Effector CD4-positive, alpha-beta T cell (primary cell): ENCODE results near the gene SPOCK1. TPM values are rescaled to one million over a fixed set of nuclear protein-coding genes. Genes with fewer than 3 reads are reported as not detected.
"Not testable (repeated sequence)": the region's sequence is repeated elsewhere in the genome, so short reads cannot be mapped to it uniquely, and the experiment has no call there.

ENCODE experiments used
- DNase-seq: peaks from one replicate; pipeline ENCODE4 v3.0.0-alpha.2; 2020
- total RNA-seq: gene quantifications from one replicate; lab custom pipeline; 2026; lab: John Stamatoyannopoulos, UW

Gene SPOCK1
- not detected for total RNA-seq

DNA sequence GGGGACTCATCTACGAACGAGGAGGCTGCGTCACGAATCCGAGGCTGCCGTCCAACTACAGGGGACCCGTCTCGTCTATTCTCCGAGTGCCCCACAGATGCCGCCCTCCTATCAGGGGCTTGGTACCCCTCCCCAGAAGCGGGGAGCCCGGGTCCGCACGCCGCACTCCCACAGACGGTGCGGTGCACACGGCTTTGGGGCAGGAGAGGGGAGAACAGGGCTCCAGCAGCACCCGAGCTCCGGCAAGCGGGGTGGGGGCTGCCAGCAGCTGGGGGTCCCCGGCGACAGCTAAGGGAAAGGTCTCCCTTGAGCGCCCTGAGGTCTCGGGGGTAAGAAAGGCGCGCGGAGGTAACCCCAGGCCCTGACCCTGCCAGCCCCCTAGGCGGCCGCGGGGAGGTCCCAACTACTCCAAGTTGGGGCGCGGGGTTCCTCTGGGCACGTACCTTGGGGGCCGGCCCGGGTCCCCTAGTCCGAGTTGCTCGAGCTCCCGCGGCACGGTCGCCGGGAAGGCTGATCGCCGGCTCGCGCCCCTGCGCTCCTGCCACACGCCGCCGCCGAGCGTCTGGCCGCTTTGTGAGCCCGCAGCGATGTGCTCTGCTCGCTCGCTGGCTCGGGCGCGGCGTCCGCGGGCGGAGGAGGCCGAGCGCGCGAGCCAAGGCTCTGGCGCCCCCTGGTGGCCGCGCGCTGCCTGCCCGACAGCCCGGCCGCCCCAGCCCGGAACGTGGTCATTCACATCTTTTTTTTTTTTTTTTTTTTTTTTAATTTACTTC lies at the start of gene SPOCK1:
Gene SPOCK1 (minus strand): TSS at position 591 of the 770 bp plus-strand sequence.
- DNase-seq = peak; percentile 14

DNA sequence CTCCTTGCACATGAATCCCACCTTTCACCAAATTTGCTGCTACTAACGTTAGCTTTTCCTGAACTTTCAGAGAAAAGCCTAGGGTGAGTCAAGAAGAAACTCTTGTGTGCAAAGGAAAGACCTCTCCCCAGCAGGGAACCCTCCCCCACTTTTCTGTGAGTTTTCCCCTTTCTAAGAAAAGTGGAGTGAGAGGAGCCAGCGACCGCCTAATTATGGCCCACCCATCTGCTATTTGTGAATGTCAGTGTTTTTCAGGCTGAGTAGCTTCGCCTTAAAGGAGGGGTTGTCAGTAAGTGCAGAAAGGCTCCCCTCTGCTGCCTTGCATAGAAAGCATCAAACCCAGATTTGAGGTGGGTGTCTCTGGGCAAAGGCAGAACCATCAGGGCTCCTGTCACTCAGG lies 46.8 kb upstream of the SPOCK1 start:
- no peak for DNase-seq

DNA sequence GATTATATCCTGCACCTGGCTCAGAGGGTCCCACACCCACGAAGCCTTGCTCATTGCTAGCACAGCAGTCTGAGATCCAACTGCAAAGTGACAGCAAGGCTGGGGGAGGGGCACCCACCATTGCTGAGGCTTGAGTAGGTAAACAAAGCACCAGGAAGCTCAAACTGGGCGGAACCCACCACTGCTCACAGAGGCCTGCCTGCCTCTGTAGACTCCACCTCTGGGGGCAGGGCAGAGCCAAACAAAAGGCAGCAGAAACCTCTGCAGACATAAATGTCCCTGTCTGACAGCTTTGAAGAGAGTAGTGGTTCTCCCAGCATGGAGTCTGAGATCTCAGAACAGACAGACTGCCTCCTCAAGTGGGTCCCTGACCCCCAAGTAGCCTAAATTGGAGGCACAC lies 36.3 kb upstream of the SPOCK1 start:
- DNase-seq = not testable (repeated sequence)

DNA sequence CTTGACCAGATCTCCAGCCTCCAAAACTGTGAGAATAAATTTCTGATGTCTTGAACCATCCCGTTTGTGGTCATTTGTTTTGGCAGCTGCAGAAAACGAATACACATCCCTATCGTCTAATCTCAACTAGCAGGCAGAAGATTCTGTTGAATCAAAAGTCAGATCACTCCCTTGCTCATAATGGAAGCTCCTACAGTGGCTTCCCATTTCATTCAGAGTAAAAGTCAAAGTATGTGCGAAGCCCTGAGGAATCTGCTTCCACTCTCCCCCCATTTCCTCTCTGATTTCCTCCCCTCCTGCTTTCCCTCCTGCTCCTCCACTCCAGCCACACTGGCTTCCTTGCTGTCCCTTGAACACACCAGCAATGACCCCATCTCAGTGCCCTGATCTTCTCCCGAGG lies 34.8 kb upstream of the SPOCK1 start:
- no peak for DNase-seq

DNA sequence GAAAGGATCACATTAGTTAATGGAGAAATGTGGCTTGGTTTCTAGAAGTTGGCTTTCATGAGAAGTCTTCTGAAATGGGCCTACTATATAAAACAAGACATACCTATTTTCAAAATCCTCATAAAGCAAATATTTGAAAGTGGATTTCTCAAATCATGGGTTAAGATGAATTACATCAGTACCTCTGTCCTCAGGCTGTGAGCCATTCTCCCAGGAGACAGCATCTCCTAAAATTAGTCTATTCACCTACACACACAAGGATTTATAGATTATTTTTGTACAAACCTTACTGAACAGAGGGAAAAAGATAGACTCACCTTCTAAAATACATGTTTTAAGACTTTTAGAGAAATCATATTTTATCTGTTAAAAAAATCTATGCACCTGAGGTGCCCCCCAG lies 32.1 kb upstream of the SPOCK1 start:
- DNase-seq = no peak

DNA sequence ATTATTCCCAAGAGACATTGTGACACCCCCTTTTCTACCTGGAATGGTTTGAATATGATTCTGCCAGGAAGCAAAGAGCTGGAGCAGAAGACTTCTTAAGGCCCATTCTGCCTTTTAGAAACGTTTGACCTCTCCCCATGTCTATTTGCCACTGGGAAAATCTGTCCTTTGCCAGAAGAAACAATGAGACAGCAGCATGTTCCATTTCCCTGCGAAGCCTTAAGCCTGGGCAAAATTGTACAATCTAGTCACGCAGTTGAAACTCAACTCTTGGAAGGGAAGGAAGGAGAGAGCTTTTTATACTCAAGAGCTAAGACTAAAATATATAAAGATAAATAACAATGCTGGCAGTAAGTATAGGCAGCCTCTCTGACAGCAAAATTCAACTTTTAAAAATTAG lies 22.1 kb upstream of the SPOCK1 start:
- no peak for DNase-seq

DNA sequence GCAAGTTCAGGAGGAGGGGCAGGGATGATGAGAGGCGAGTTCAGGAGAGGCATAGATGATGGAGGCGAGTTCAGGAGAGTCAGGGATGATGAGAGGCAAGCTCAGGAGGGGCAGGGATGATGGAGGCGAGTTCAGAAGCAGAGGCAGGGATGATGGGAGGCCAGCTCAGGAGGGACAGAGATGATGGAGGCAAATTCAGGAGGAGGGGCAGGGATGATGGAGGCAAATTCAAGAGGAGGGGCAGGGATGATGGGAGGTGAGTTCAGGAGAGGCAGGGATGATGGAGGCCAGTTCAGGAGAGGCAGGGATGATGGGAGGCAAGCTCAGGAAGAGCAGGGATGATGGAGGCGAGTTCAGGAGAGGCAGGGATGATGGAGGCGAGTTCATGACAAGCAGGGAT lies 17.8 kb upstream of the SPOCK1 start:
- no peak for DNase-seq

DNA sequence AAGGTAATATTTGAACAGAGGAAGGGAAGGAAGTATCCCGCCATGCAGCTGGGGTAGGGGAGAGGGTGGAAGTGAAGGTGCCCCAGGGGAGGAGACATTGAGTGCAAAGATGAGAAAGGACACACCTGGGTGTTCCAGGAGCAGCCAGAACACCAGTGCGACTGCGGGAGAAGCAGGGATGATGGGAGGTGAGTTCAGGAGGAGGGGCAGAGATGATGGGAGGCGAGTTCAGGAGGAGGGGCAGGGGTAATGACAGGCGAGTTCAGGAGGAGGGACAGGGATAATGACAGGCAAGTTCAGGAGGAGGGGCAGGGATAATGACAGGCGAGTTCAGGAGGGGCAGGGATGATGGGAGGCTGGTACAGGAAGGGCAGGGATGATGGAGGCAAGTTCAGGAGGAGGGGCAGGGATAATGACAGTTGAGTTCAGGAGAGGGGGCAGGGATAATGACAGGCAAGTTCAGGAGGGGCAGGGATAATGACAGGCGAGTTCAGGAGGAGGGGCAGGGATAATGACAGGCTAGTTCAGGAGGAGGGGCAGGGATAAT lies 17.2 kb upstream of the SPOCK1 start:
- no peak for DNase-seq

DNA sequence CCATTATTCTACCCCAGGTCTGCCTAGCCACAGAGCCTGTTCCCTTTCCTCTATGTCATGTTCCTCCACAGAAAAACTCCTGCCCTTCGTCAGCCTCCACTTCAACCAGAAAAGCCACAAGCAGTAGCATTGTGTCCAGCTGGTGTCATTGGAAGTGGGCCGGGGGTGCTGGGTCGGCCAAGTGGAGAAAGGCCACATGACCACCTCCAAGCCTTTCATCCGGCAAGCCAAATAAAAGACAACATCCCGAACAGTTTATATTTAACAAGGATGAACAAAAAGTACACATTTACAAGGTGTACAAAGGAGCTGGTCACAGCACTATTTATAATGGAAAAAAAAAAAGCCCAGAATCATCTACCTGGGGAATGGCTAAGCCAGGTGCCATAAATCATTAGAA lies 16.1 kb upstream of the SPOCK1 start:
- DNase-seq = no peak

DNA sequence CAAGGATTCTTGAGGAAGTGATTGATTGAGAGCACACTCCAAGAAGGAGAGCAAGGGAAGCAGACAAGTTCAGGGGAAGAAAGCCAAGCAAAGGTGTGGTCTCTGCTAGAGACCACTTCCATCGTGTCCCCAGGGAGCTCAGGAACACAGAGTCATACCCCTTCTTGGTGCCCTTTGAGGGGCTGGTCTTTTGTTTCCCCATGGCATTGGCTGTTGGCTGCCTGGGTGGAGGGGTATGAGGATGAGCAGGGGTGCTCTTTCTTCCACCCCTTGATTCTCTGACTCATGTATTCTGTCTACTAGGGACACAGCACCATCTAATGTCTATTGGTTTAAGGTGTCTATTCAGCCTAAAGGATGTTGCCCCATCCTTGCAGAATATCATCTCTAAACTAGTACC lies 11.5 kb upstream of the SPOCK1 start:
- DNase-seq = no peak

DNA sequence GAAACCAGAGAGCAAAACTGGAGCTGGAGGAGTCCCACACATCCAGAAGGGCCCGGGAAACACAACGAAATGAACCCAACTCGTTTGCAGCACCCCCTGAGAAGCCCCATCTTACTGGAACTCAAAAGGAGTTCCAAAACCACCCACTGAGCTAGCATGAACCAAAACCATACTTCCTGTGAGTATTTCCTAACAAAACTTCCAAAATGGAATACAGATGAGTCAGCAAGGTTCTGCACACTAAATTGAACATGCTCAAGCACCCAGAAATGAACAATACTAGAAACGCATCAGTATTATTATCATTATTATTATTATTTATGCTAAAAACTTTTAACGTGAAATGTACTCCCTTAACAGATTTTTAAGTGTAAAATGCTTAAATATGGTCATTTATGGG lies 8.0 kb upstream of the SPOCK1 start:
- DNase-seq = no peak

DNA sequence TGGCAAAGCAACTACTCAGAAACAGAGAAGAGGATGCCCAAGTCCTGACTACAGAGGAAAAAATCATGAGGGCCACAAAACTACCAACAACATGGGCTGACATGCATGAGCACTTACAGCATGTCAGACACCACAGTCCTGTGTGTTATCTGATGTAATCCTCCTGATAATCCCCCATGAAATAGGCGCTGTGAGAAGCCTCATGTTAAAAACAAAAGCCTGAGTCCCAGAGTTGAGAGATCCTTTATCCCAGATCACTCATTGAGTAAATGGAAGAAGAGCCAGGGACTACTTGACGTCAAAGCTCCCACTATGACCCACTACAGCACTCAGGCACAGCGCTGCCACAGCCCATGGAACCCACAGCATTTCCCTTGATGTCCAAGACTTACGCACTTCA lies 7.2 kb upstream of the SPOCK1 start:
- DNase-seq = no peak

DNA sequence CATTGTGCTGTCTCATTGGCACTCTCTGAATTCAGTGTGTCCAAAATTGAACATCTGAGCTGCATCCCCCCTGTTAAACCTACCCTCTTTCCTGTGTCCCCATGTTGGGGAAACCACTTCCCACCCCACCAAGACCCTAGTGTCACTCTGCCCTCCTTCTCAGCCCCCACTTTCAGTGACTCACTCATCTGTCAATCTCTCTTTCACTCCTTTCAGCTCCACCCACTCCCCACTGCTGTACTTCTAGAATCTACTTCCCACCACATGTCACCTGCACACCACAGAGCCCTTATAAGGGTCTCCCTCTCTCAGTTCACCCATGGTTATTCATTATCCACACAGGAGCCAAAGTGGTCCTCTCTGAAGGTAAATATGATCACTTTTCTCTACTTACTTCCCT lies 5.8 kb upstream of the SPOCK1 start:
- DNase-seq = no peak

DNA sequence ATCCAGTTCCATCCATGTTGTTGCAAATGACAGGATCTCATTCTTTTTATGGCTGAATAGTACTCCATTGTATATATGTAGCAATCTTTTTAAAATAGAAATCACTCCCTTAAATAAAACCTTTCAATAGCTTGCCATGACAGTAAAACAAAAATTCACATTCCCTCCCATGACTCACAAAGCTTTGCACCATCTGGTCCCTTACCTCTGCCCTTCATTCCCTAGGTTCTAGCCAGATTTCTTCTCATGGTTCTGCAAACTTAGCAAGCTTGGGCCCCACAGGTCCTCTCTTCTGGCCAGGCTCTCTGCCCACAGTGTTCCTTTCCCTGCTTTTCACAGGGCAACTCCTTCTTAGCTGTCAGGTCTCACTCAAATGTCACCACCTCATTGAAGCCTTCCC lies 4.3 kb upstream of the SPOCK1 start:
- DNase-seq = no peak

DNA sequence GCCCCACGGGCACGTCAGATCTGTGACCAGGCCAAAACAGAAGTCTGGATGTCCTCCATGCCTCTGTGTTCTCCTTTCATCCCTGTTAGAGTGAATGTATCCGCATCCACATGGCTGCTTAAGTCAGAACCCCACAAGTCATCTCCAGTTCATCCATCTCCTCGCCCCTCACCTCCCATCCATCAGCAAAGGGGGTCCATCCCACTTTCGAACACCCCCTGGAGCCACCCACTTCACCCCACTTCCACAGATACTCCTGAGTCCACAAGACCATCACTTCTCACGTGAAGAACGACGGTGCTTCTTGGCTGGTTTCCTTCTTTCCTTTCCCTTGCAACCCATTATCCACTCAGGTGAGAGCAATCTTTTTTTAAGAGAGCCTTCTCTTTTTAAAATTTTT lies 3.5 kb upstream of the SPOCK1 start:
- no peak for DNase-seq

DNA sequence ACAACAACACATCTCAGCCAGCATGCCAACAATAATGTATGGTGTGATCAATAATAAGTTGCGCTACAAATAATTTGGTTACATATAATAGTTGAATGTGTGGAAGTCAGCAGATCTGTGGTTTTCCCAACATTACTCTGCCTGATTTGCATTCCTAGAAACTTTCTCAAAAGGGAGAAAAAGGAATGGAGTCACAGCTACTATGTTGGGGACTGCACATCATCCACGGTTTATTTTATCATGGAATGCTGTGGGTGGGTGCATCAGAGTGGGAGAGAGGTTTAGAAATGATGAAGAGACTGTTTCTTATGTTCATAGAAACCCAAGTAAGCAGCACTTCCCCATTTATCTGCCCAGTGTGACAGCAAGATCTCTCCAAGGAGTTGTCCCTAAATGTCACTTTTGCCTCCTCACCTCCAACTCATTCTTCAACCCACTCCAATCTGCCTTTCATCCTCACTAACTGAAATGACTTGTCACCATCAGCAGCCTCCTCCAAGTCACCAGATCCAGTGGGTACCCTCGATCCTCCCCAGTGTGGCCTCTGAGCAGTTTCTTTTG lies 2.8 kb upstream of the SPOCK1 start:
- no peak for DNase-seq

DNA sequence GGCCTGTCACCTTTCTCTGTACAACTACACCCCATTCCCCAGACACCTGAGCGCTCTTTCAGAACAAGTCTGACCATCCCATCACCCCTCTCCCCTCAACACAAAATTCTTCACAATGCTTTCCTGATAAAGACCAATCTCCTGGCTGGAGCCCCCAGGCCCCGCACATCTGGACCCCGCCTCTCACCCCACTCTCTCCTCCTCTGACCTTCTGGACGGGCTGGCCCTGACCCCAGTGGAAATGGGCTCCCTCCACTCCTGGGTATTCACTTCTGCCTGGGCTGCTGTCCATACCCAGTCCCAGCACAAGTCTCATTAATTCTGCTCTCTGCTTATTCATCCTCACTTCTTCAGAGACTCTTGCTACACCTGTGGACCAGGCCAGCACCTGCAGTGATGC lies 2.1 kb upstream of the SPOCK1 start:
- DNase-seq = no peak

DNA sequence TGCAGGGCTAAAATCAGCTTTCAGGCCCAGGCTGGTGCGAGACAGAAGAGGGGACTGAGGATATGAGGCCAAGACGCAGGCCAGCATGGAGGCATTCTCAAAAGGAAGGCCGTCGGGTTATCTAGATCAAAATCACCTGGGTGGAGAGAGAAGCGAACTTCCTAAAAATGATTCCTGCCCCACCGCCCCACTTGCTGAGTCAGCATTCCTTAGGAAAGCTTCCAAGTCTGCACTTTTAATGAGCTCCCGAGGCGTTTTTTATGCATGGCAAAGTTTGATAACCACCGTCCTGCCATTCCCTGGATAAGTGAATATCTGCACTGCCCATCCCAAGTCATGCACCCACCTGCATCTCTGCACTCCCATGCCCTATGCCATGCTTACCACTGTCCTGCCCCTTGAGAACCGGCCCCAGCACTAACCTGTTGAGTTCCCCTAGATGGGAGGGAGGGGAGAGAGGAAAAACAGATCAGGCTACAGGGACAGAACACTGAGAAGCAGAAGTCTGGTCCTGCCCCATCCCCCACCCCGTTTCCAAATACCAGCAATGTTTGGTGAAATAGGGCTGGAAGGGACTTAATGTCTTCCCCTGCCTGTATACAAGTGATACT lies 1.6 kb upstream of the SPOCK1 start:
- no peak for DNase-seq

DNA sequence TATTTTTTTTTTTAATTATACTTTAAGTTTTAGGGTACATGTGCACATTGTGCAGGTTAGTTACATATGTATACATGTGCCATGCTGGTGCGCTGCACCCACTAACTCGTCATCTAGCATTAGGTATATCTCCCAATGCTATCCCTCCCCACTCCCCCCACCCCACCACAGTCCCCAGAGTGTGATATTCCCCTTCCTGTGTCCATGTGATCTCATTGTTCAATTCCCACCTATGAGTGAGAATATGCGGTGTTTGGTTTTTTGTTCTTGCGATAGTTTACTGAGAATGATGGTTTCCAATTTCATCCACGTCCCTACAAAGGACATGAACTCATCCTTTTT lies 351 bp upstream of the SPOCK1 start:
- DNase-seq = not testable (repeated sequence)

DNA sequence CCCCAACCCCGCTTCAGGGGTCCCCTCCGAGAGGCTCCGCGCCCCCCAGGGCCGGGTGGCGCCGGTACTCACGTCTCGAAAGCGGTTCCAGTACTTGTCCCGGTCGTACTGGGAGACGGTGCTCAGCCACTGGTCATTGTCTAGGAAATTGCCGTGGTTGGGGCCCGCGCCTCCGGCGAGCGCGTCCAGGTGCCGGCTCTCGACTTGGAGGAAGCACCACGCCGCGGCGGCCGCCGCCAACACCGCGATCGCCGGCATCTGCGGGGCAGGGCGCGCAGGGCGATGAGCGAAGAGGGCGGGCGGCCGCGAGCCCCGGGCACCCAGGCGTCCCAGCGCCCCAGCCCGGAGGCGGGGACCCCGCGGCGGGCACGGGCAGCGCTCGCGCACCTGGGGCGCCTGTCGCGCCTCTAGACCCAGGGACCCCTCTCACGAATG lies 808 bp downstream of the SPOCK1 start:
- DNase-seq = no peak

DNA sequence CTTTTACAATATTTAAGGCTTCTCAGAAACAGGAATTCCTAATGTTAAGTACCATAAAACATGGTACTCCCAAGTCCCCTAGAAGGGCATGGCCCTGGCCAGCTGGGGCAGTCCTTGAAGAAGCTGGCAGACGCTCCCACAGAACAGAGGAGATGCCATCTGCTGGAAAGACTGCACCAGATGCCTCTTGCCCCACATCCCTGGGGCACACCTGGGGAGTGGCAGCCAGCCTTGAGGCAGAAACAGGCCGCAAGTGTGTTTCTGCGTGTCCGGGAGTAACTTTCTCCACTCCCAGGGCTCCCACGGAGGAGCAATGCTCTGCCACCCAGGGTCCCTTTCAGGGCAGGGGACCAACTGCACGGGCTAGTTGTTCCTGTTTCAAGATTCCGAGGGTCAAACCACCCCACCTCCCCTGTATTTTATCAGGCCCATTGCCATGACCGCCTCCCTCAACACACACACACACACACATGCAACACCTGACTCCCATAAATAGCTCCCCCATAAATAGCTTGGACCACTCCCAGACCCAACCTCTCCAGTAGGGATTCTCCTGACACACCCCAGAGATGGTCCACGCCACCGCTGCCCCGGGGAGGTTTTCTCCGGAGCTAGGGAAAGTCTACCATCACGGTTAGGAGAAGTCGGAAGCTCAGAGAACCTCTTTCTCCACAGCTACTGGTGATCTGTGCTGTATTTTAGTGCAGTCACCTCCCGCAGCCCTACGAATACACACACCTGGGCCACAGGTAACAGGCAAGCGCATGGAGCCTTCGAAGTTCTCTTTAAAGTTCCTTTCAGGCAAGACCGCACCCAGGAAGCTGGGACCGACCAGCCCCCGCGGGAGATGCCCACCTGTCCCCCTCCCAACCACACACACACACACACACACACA lies 1.5 kb downstream of the SPOCK1 start:
- no peak for DNase-seq

DNA sequence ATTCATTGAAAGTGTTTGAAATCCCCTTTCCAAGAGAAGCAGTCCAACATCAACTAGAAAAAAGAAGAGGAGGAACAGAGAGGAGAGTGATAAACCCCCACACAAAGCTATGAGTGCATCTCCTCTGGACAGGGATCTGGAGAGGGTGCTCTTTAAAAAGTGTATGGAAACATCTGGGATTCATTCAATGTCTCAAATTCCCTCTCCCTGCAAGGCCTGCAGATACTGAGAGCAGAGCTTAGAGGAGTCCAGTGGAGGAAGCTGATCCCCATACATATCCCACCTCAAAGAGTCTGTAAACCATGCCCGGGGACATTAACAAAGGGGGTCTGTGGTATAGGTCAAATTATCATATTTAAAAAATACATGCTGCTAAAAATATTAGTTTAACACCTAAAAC lies 2.2 kb downstream of the SPOCK1 start:
- DNase-seq = no peak

DNA sequence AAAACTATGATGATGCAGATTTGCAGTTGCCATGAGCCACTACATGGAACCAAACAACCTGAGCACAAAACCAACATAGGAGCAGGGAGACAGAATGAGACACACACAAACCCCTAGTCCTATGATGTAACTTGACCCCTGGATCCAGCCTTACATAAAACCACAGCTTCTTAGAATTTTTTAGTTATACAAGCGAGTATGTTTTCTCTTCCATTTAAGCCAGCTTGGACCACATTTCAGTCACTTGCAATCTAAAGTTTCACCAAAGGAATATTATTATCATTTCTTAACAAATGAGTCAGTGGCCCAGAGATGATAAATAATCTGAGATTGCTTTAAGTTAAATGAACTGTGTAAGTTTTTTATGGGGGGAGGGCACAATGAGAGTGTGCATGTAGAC lies 6.8 kb downstream of the SPOCK1 start:
- no peak for DNase-seq
